Endothelial cell (in vitro differentiated cells): ENCODE results near the gene HOXA7. TPM values are rescaled to one million over a fixed set of nuclear protein-coding genes. Genes with fewer than 3 reads are reported as not detected.

Experiments used
- DNase-seq: peaks from one replicate; pipeline ENCODE4 v3.0.0; 2021; ENCODE audit warnings: low spot score
- H3K27ac Mint-ChIP-seq: one replicate; pipeline ENCODE4 v1.8.0; 2021; ENCODE audit warnings: mixed read lengths, inconsistent platforms; ENCODE audit not compliant: unreplicated experiment
- H3K27me3 Mint-ChIP-seq: one replicate; pipeline ENCODE4 v1.8.0; 2021; ENCODE audit warnings: mild to moderate bottlenecking, moderate library complexity, mixed read lengths, inconsistent platforms; ENCODE audit not compliant: unreplicated experiment
- H3K36me3 Mint-ChIP-seq: one replicate; pipeline ENCODE4 v1.8.0; 2021; ENCODE audit warnings: mild to moderate bottlenecking, low read depth, mixed read lengths, inconsistent platforms; ENCODE audit not compliant: unreplicated experiment
- H3K4me1 Mint-ChIP-seq: one replicate; pipeline ENCODE4 v1.8.0; 2021; ENCODE audit warnings: mild to moderate bottlenecking, mixed read lengths, inconsistent platforms; ENCODE audit not compliant: unreplicated experiment
- H3K4me3 Mint-ChIP-seq: one replicate; pipeline ENCODE4 v1.8.0; 2021; ENCODE audit warnings: mild to moderate bottlenecking, mixed read lengths, inconsistent platforms; ENCODE audit not compliant: unreplicated experiment
- H3K9me3 Mint-ChIP-seq: one replicate; pipeline ENCODE4 v1.8.0; 2021; ENCODE audit warnings: mixed read lengths, inconsistent platforms; ENCODE audit not compliant: unreplicated experiment
- CTCF ChIP-seq: fragments of 200-600 bp; sonication (generic); IDR thresholded peaks from one replicate; pipeline ENCODE4 v1.5.0; 2021; ENCODE audit warnings: antibody characterized with exemption; ENCODE audit not compliant: unreplicated experiment
- total RNA-seq: library from RNA; stranded (reverse); fragmentation: NEBNext Ultra II Directional; extraction: Animal tissue kit (Norgen Biotek cat#: 25700); gene quantifications from one replicate; pipeline ENCODE4 v1.2.1, GENCODE V29; 2021; ENCODE audit not compliant: unreplicated experiment

HOXA7 gene
- total RNA-seq, 1 donor from 2014 or later: not detected

GRCh38 chr7:27193335-27194001 is 37.0 kb upstream of the HOXA7 start:
- H3K4me1 Mint-ChIP-seq: peaks cover 17% of the 10 kb centered on the region
- H3K36me3 Mint-ChIP-seq: peaks cover 6% of the 10 kb centered on the region
- TF ChIP-seq CTCF: no peak
- H3K27ac Mint-ChIP-seq: no peak overlapping the region
- peaks cover 45% of the 10 kb centered on the region for H3K27me3 Mint-ChIP-seq
- DNase-seq: no peak
- no peaks in the 10 kb centered on the region for H3K9me3 Mint-ChIP-seq
- no peak overlapping the region for H3K4me3 Mint-ChIP-seq

GRCh38 chr7:27192546-27193334 is 36.3 kb upstream of the HOXA7 start:
- DNase-seq: no peak
- no peak for TF ChIP-seq CTCF
- Mint-ChIP-seq H3K4me3 (no peak overlapping the region), H3K27ac (no peak overlapping the region), H3K36me3 (peaks cover 6% of the 10 kb centered on the region), H3K4me1 (peaks cover 24% of the 10 kb centered on the region), H3K9me3 (no peaks in the 10 kb centered on the region), H3K27me3 (peaks cover 43% of the 10 kb centered on the region)

GRCh38 chr7:27191833-27192545 is 35.5 kb upstream of the HOXA7 start:
- peaks cover 6% of the 10 kb centered on the region for H3K36me3 Mint-ChIP-seq
- H3K4me1 Mint-ChIP-seq: peaks cover 29% of the 10 kb centered on the region
- no peak for TF ChIP-seq CTCF
- no peak for DNase-seq
- H3K4me3 Mint-ChIP-seq: peak overlapping the region; percentile 65
- no peak overlapping the region for H3K27ac Mint-ChIP-seq
- peaks cover 48% of the 10 kb centered on the region for H3K27me3 Mint-ChIP-seq
- H3K9me3 Mint-ChIP-seq: no peaks in the 10 kb centered on the region

GRCh38 chr7:27191161-27191731 is 34.8 kb upstream of the HOXA7 start:
- no peak for TF ChIP-seq CTCF
- Mint-ChIP-seq H3K27ac (no peak overlapping the region), H3K4me1 (peaks cover 29% of the 10 kb centered on the region), H3K9me3 (no peaks in the 10 kb centered on the region), H3K4me3 (peak overlapping the region; percentile 51), H3K36me3 (peaks cover 6% of the 10 kb centered on the region), H3K27me3 (peaks cover 53% of the 10 kb centered on the region)
- no peak for DNase-seq
